K562 (cell line): Measurements from ENCODE around the gene OR10J4. TPM values are rescaled to one million over a fixed set of nuclear protein-coding genes. Genes with fewer than 3 reads are reported as not detected.

Source experiments
- ATAC-seq: fragments of 200-7000 bp; cut with Tn5 transposase; 3 replicates; pipeline ENCODE4 v1.9.1; 2020; ENCODE audit warnings: moderate library complexity
- Bru-seq: library from RNA; stranded (reverse); fragments of 400-500 nt; gene quantifications from one replicate; lab custom pipeline; 2021; lab: Mats Ljungman, UMichigan
- BruChase-seq, 2 experiments: library from RNA; stranded (reverse); fragments of 400-500 nt; gene quantifications; one replicate each; lab custom pipeline; 2021; lab: Mats Ljungman, UMichigan
- BruUV-seq: library from RNA; stranded (reverse); fragments of 400-500 nt; replicated peaks from 2 replicates; lab custom pipeline; 2021; lab: Mats Ljungman, UMichigan
- CTCF ChIA-PET: fragments of 300-600 bp; formaldehyde crosslinking; extraction: SDS; loops from one replicate; lab custom pipeline; 2021; ENCODE audit warnings: low intra/inter-chr PET ratio; lab: Yijun Ruan, JAX
- POLR2A ChIA-PET: fragments of 300-600, 350-650 bp; sonication (Branson Sonifier 250); formaldehyde crosslinking; extraction: SDS; loops from one replicate; lab custom pipeline; 2021; ENCODE audit warnings: antibody characterized with exemption, inconsistent platforms; lab: Yijun Ruan, JAX
- DNase-seq, 4 experiments: peaks; one replicate each; pipeline versions ENCODE4 v3.0.0 to v3.0.0-alpha.2; 2011 to 2018; ENCODE audit warnings: low spot score in 3 of 4, mixed read lengths in 3 of 4; ENCODE audit errors: extremely low read depth in 1 of 4
- FAIRE-seq: peaks from 2 replicates; lab custom pipeline; 2011; peaks lifted over from hg19 to GRCh38; lab: Jason Lieb, UNC
- H2AFZ ChIP-seq: 2 replicates; pipeline ENCODE4 v1.6.0; 2011; ENCODE audit warnings: low read depth, low read length, control low read depth, inconsistent platforms
- H3K27ac ChIP-seq: fragments of 200-600 bp; 3 replicates; pipeline ENCODE4 v1.8.0; 2011; ENCODE audit warnings: low read depth, mild to moderate bottlenecking, control low read depth, inconsistent platforms, low read length, moderate library complexity, mixed read lengths; ENCODE audit errors: extremely low read depth
- H3K27me3 ChIP-seq, 2 experiments: fragments of 300-600 bp in 1 of 2; 2 replicates in 1 of 2; 3 replicates in 1 of 2; pipeline versions ENCODE4 v1.6.0 to v1.8.0; 2011; ENCODE audit warnings: inconsistent platforms in 2 of 2, low read length in 2 of 2, mild to moderate bottlenecking in 1 of 2, mixed read lengths in 1 of 2, moderate library complexity in 1 of 2; ENCODE audit not compliant: control insufficient read depth in 2 of 2, insufficient read depth in 2 of 2
- H3K36me3 ChIP-seq: fragments of 300-600 bp; 3 replicates; pipeline ENCODE4 v1.8.0; 2011; ENCODE audit warnings: mild to moderate bottlenecking, low read length, inconsistent platforms; ENCODE audit not compliant: control insufficient read depth, insufficient read depth
- H3K4me1 ChIP-seq, 2 experiments: fragments of 200-600 bp in 1 of 2; replicated peaks in 1 of 2; 2 replicates in 1 of 2; 3 replicates in 1 of 2; pipeline versions ENCODE4 v1.5.1 to v1.8.0; 2011; ENCODE audit warnings: inconsistent platforms in 2 of 2, low read length in 2 of 2, mild to moderate bottlenecking in 1 of 2, mixed read lengths in 1 of 2, moderate library complexity in 1 of 2; ENCODE audit not compliant: control insufficient read depth in 2 of 2, insufficient read depth in 2 of 2
- H3K4me2 ChIP-seq: 2 replicates; pipeline ENCODE4 v1.6.1; 2011; ENCODE audit warnings: low read length, control low read depth, inconsistent platforms, mixed read lengths; ENCODE audit not compliant: insufficient read depth
- H3K4me3 ChIP-seq: fragments of 200-600 bp; sonication (generic), shearing (Covaris generic); 2 replicates; pipeline ENCODE4 v1.5.1; 2016; ENCODE audit warnings: control low read depth, inconsistent platforms
- H3K79me2 ChIP-seq: fragments of 200-600 bp; 3 replicates; pipeline ENCODE4 v1.8.0; 2011; ENCODE audit warnings: low read length, inconsistent platforms; ENCODE audit not compliant: control insufficient read depth, insufficient read depth
- H3K9ac ChIP-seq, 2 experiments: 2 replicates each; pipeline versions ENCODE4 v1.6.0 to v1.6.1; 2011; ENCODE audit warnings: low read depth in 2 of 2, low read length in 2 of 2, control low read depth in 1 of 2, inconsistent platforms in 1 of 2, mild to moderate bottlenecking in 1 of 2, mixed read lengths in 1 of 2; ENCODE audit not compliant: insufficient read depth in 1 of 2
- H3K9me1 ChIP-seq: one replicate; pipeline ENCODE4 v1.6.0; 2011; ENCODE audit warnings: inconsistent platforms, mild to moderate bottlenecking, low read length, moderate library complexity; ENCODE audit not compliant: control insufficient read depth, insufficient read depth
- H3K9me3 ChIP-seq: replicated peaks from 2 replicates; pipeline ENCODE4 v1.5.1; 2011; ENCODE audit warnings: low read depth, low read length, inconsistent platforms; ENCODE audit not compliant: control insufficient read depth, insufficient read depth
- H4K20me1 ChIP-seq: replicated peaks from 2 replicates; pipeline ENCODE4 v1.6.1; 2011; ENCODE audit warnings: low read length, inconsistent platforms, mixed read lengths; ENCODE audit not compliant: control insufficient read depth, insufficient read depth
- DPF2 ChIP-seq: fragments of 450-650 bp; IDR thresholded peaks from 2 replicates; pipeline ENCODE4 v1.6.1; 2016
- FOXA3 ChIP-seq, 2 experiments: fragments of 450-650 bp in 1 of 2; sonication (generic) in 1 of 2; formaldehyde crosslinking; IDR thresholded peaks in 1 of 2; conservative IDR thresholded peaks in 1 of 2; 2 replicates each; pipeline versions ENCODE4 v1.4.0 to v1.8.0; 2020 to 2022; ENCODE audit warnings: mild to moderate bottlenecking in 2 of 2, missing genetic modification reagents in 1 of 2
- HNRNPK ChIP-seq: fragments of 200-400 bp; formaldehyde crosslinking; IDR thresholded peaks from one replicate; pipeline ENCODE4 v1.6.1; 2018; ENCODE audit warnings: mild to moderate bottlenecking, low read depth, low read length; ENCODE audit not compliant: poor library complexity, severe bottlenecking
- IRF2 ChIP-seq: sonication (generic); formaldehyde crosslinking; IDR thresholded peaks from 2 replicates; pipeline ENCODE4 v1.8.1; 2022; ENCODE audit warnings: mild to moderate bottlenecking, missing genetic modification reagents
- JUNB ChIP-seq: fragments of 450-650 bp; formaldehyde crosslinking; conservative IDR thresholded peaks from 2 replicates; pipeline ENCODE4 v1.4.0; 2020; ENCODE audit warnings: mild to moderate bottlenecking
- PRMT5 ChIP-seq: sonication (generic); formaldehyde crosslinking; IDR thresholded peaks from 2 replicates; pipeline ENCODE4 v1.5.0; 2020; ENCODE audit warnings: missing genetic modification reagents
- TCF3 ChIP-seq: sonication (generic); formaldehyde crosslinking; IDR thresholded peaks from 2 replicates; pipeline ENCODE4 v1.4.0; 2020; ENCODE audit warnings: mild to moderate bottlenecking, missing genetic modification reagents
- ZBTB7A ChIP-seq: IDR thresholded peaks from 2 replicates; pipeline ENCODE4 v1.6.1; 2011; ENCODE audit warnings: low read depth, mild to moderate bottlenecking, low read length, moderate library complexity, borderline replicate concordance; ENCODE audit not compliant: control insufficient read depth
- ZC3H8 ChIP-seq: fragments of 450-650 bp; IDR thresholded peaks from 2 replicates; pipeline ENCODE4 v1.6.1; 2017
- ZNF518B ChIP-seq: fragments of 250-450 bp; sonication (Bioruptor Pico); IDR thresholded peaks from 2 replicates; pipeline ENCODE4 v1.5.0; 2021; ENCODE audit warnings: mild to moderate bottlenecking, moderate library complexity
- WGBS: fragments of 100-300 bp; shearing (Covaris generic); methylation state at CpG from one replicate; pipeline ENCODE4 v1.1.6; 2016; ENCODE audit warnings: low coverage, mixed read lengths; ENCODE audit not compliant: insufficient coverage; ENCODE audit errors: missing lambda C conversion rate; 5-methylcytosine and 5-hydroxymethylcytosine counted together
- in situ Hi-C: fragments of 300-500 bp; cut with MboI; formaldehyde crosslinking; loops from 4 replicates; pipeline ENCODE4 v1.15.0; 2018; ENCODE audit warnings: inconsistent platforms, mixed read lengths
- intact Hi-C: fragments of 100-400 bp; cut with micrococcal nuclease; formaldehyde crosslinking; loops from 2 replicates; pipeline ENCODE4 v1.14.2; 2022
- long read RNA-seq, 3 experiments: library from polyadenylated mRNA in 2 of 3; library from RNA in 1 of 3; unstranded in 2 of 3; stranded (forward) in 1 of 3; transcript quantifications; one replicate each; pipeline ENCODE4 v2.0.0, GENCODE V29; 2019 to 2022
- polyA minus RNA-seq, 3 experiments: library from RNA; depleted of rRNA, polyadenylated mRNA; stranded (reverse); fragments of >200 nt; gene quantifications; 2 replicates each; pipeline ENCODE4 v1.2.3, GENCODE V29; 2011
- polyA plus RNA-seq, 8 experiments: library from polyadenylated mRNA; depleted of rRNA in 4 of 8; stranded (reverse) in 5 of 8; unstranded in 3 of 8; fragments of >200 nt; fragmentation: Nextera tagmentation in 2 of 8; fragmentation: Illumina TruSeq in 1 of 8; extraction: Ambion mirVana in 2 of 8; extraction: Trizol in 1 of 8; gene quantifications; 2 replicates each; pipeline versions ENCODE4 v1.2.1 to v1.2.3, GENCODE V29; 2011 to 2014; ENCODE audit warnings: inconsistent platforms in 1 of 8, missing spikeins in 1 of 8
- total RNA-seq, 7 experiments: library from RNA; depleted of rRNA in 6 of 7; stranded (reverse); fragments of >200 nt in 6 of 7; fragmentation: Illumina TruSeq in 2 of 7; extraction: Trizol in 2 of 7; gene quantifications; 2 replicates each; pipeline versions ENCODE4 v1.2.1 to v1.2.3, GENCODE V29; 2011 to 2021; ENCODE audit warnings: low replicate concordance in 1 of 7

OR10J4 gene
- not detected in 2 replicates for total RNA-seq (2011; cell fraction: chromatin; rRNA removed; ENCODE audit: low replicate concordance)
- not detected in 2 replicates for total RNA-seq (2011; cell fraction: nucleolus; rRNA removed)
- not detected in 2 replicates for total RNA-seq (2011; cell fraction: nucleoplasm; rRNA removed)
- total RNA-seq (2014; rRNA removed) (not detected in 2 replicates), total RNA-seq (2014; rRNA removed; fragmentation: Illumina TruSeq; extraction: Trizol) (not detected in 2 replicates), total RNA-seq (2015; rRNA removed; fragmentation: Illumina TruSeq; extraction: Trizol) (not detected in 2 replicates), total RNA-seq (2021) (not detected in 2 replicates), polyA plus RNA-seq (2011; rRNA removed) (not detected in 2 replicates), polyA plus RNA-seq (2014; fragmentation: Illumina TruSeq; extraction: Trizol) (not detected in 2 replicates), polyA plus RNA-seq (2014; fragmentation: Nextera tagmentation; extraction: Ambion mirVana) (not detected), polyA plus RNA-seq (2014; rRNA removed) (not detected in 2 replicates), polyA minus RNA-seq (2011; rRNA and poly(A)+ RNA removed) (not detected in 2 replicates), Bru-seq, nascent RNA (not detected), BruChase-seq, experiment 1, labeled RNA remaining after a 2-hour chase (not detected), BruChase-seq, experiment 2, labeled RNA remaining after a 6-hour chase (not detected)
- not detected in 2 replicates for polyA plus RNA-seq (2011; cell fraction: cytosol; rRNA removed)
- polyA plus RNA-seq (2011; cell fraction: nucleus; rRNA removed) = not detected in 2 replicates
- polyA plus RNA-seq (2012) = not detected in 2 replicates
- not detected in 2 replicates for polyA minus RNA-seq (2011; cell fraction: cytosol; rRNA and poly(A)+ RNA removed)
- not detected in 2 replicates for polyA minus RNA-seq (2011; cell fraction: nucleus; rRNA and poly(A)+ RNA removed)
- long read RNA-seq, experiment 1 = 0 reads
- long read RNA-seq, experiment 2 = 0 reads
- long read RNA-seq, experiment 3 = 0 reads

- intact Hi-C loops = no loop called here
- 0% methylated on average over 1 of the region's 1 CpG for WGBS
- Histone ChIP-seq H3K9me3 (no peaks in the 10 kb centered on the region), H3K27ac (no peak within 1 kb of the TSS), H3K4me3 (no peak within 1 kb of the TSS), H4K20me1 (no peaks in the 10 kb centered on the region), H3K9ac (no peak within 1 kb of the TSS), H3K4me2 (no peak within 1 kb of the TSS), H3K9me1 (no peaks in the 10 kb centered on the region), H2AFZ (no peak within 1 kb of the TSS), H3K36me3 (no peaks in the 10 kb centered on the region), H3K4me1 (no peaks in the 10 kb centered on the region), H3K27me3 (no peaks in the 10 kb centered on the region), H3K79me2 (no peaks in the 10 kb centered on the region)
- no peak for ATAC-seq
- ChIA-PET POLR2A (no interaction called here), CTCF (no interaction called here)
- no peak for FAIRE-seq
- no peak for DNase-seq
- in situ Hi-C loops = no loop called here
- BruUV-seq = no TSS peak
- no peak for TF ChIP-seq TCF3
- no peak for TF ChIP-seq FOXA3 (CRISPR knock-in tag; conservative IDR thresholded peaks at IDR 0.05 in 1 of 2, IDR thresholded peaks at IDR 0.05 in 1 of 2)
- TF ChIP-seq JUNB (CRISPR knock-in tag) = no peak
- no peak for TF ChIP-seq ZBTB7A
- no peak for TF ChIP-seq DPF2
- TF ChIP-seq PRMT5 (CRISPR knock-in tag) = no peak
- no peak for TF ChIP-seq IRF2 (CRISPR knock-in tag)
- TF ChIP-seq ZC3H8 = no peak
- no peak for TF ChIP-seq ZNF518B (CRISPR knock-in tag)
- TF ChIP-seq HNRNPK = no peak
These were observed at the start of gene OR10J4 for GRCh38 chr1:159431904-159432303. TSS of gene OR10J4 (plus strand) at chr1:159432204.
